ENCODE measurements around the gene CEND1.

Gene CEND1

DNA sequence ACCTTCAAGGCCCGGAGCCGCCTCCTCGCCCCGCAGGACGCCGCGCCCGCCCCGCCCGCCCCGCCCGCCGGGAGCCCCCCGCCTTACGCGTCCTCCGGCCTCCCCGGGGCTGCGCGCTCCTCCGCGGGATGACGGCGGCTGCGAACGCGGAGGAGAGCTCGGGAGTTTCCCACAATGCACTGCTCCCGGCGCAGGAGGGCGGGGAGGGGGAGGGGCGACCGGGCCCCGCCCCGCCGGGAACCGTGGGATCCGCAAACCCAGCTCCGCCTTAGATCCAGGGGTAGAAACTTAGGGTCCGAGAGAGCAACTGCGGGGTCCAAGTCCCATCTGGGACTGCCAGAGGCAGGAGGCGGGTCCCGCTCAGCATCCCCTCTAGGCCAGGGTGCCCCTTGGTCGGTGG lies at the start of gene CEND1:
TSS of gene CEND1 (minus strand) at position 148 of the 400 bp plus-strand sequence. CDS start 1,514 bp downstream, outside the sequence.
- no peak for DNase-seq

DNA sequence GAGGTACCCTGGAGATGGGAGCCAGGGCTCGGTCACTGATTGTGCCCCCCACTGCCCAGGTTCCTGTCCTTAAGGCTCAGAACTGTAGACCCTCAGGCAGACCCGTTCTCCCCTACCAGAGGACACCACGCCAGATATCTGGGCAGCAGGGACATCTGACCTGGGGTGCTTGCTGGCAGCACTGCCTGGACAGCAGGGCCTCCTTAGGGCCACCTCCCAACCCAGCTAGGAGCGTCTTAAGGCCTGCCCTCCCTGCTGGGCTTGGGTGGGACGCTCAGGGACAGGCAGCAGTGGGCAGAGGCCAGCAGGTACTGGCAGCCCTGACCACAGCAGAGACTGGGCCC lies 49.4 kb upstream of the CEND1 start:
- no peak for DNase-seq

DNA sequence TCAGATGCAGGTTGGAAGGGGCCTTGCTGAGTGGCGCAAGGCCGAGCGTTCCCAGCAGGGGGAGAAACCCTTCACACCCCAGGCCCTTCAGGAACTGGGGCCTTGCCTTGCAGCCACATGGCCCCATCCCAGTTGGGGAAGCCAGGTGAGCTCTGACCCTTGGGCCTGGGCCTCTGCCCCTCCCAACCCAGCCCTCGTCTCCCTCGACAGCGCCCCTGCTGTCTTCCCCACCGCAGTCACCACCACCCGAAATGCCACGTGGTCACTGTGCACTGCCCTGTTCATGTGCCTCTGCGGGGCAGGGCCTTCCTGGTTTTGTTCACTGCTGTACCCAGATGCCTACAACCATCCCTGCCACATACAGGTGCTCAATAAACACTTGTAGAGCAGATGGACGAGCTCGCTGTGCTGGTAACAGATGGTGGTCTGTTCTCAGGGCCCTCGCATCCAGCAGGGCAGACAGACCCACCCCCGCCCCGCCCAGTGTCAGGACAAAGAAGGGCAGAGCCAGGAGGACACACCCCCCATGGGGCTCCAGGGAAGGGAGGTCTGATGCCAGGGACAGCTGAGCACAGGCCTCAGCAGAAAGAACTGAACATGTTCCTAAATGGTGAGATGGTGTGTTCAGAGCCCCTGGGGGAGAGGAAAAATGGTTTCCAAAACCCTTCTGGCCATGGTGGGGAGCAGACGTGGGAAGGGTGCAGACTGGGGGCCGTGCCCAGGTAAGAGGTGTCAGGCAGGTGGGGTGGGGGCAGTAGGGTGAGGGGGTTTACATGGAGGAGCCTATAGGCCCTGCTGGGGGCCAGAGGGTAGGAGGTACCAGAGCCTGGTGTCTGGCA lies 48.8 kb upstream of the CEND1 start:
- DNase-seq: no peak

- no peak for DNase-seq
Observed at GRCh38 chr11:837990-838307, 48.1 kb upstream of the CEND1 start.

- no peak for DNase-seq
Observed at GRCh38 chr11:837189-837989, 47.5 kb upstream of the CEND1 start.

DNA sequence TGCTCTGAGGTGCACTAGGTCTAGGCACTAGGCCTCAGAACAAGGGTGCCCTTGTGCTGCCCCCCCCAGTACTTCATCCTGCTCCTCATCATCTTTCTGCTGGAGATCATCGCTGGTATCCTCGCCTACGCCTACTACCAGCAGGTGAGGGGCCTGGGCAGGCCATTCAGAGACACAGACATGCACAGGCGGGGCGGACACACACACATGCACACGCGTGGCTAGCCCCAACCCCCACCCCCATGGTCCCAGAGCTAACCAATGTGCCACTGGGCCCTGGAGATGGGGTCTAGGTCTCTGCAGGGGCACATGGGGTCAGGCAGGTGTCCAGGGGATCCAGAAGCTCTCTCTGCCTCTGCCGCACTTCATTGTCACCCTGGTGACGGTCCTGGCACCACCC lies 46.8 kb upstream of the CEND1 start:
- no peak for DNase-seq

DNA sequence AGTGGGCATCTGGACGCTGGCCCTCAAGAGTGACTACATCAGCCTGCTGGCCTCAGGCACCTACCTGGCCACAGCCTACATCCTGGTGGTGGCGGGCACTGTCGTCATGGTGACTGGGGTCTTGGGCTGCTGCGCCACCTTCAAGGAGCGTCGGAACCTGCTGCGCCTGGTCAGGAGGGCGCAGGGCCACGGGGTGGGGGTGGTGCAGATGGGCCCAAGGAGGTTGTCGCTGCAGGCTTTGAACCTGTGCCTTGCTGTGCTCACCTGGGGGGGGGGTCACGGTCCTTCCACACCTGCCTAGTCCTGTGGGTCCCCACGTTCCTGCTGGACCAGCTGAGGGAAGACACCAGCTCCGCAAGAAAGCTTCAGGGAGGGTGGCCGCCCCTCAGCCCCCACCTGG lies 46.4 kb upstream of the CEND1 start:
- no peak for DNase-seq

DNA sequence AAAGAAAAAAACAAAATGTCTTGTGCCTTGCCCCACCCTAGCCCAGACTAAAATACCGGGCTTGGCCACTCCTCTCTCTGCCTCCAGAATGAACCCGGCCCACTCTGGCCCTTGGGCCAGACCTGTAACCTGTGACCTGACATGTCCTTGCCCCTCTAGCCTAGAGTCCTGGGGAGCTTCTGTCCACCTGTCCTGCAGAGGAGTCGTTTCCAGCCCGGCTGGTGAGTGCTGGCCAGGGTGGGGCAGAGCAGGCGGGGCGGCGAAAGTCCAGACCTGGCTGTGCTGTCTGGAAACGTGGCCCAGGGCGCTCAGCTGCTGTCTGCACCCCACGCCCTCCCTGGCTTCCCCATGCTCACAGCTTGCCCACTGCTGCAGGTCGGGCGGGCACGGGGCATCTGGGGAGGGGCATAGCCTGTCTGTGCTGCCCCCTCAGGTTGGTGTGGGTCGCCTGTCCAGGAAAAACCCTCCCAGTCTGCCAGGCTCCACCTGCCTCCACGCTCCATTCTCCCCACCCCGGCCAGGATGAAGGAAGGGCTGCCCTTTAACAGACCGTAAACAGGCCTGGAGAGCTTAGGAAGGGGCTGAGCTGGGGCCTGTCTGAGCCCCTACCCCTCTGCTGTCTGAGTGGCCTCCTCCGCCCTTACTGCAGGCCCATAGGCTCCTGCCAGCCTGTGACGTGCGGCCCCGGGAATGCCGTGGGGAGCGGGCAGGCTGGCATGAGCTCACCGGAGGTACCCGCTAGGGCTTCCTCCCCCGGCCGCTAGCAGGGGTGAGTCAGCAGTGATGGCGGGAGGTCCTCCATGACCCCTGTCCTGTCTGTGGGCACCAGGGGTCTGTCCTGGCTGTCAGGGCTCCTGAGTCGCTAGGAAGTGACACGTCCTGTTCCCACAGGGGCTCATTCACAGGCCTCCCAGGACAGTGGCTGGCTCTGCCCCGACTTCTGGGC lies 44.8 kb upstream of the CEND1 start:
- no peak for DNase-seq

GRCh38 chr11:833849-834311 lies 44.0 kb upstream of the CEND1 start:
- DNase-seq: no peak

DNA sequence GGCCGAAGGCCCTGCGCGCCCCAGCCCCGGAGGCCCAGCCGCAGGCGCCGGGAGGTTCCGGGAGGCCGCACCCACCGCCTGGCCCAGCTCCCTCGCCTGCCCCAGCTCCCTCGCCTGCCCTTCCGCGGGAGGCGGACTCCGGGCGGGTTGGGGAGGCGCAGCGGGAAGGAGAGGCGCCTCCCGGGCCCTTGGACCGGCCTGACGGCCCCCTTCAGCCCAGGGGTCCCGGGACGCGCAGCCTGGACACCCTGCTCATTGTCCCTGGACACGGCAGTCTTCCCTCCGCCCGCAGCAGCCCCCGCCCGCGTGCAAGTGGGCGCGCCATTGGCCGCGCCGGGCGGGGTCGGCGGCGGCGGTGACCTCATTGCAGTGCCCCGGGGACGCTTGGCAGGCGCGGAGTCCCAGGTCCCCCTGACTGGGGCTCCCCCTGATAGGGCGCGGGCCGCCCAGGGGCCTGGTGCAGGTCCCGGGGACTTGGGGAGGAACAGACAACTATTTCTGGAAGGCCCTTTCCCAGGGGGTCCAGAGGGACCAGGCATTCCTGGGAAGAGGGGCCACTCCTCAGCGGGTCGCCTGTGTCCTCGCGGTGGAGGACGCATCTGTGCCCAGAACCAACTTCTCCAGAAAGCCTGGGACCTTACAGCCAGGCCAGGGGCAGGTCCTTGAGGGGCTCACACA lies 43.4 kb upstream of the CEND1 start:
- no peak for DNase-seq

DNA sequence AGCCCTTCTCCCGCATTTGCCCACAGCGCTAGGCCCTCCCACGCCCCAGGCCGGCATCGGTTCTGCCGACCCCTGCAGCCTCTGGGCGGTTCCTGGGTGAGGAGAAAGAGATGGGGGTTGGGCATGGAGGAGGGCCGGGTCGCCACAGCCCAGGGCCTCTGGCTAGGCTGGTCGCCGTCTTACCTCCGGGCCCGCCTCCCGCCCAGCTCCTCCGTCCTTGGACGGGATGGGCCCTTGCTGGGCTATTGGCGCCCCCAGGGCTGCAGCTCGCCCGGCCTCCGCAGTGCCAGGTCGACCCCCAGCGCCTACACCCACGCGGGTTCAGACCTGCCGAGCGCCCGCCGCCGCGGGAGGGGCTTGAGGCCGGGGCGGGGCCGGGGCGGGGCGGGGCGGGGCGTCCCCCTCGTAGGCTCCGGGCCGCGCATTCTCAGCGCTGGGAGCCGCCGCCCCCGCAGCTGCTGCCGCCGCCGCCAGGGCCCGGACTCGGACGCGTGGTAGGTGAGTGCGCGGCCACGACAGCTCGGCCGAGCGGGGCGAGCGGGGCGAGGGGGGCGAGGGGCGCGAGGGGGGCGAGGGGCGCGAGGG lies 42.7 kb upstream of the CEND1 start, which contains the start of gene CD151:
TSS of gene CD151 (plus strand) at position 424 of the 585 bp plus-strand sequence. CDS start 3,118 bp downstream, outside the sequence.
- DNase-seq: no peak

GRCh38 chr11:831961-832528 lies 42.2 kb upstream of the CEND1 start:
- no peak for DNase-seq

- DNase-seq: no peak
Observed at GRCh38 chr11:831118-831864, 41.4 kb upstream of the CEND1 start.

GRCh38 chr11:830295-831117 lies 40.6 kb upstream of the CEND1 start:
- DNase-seq: peak; percentile 21

DNA sequence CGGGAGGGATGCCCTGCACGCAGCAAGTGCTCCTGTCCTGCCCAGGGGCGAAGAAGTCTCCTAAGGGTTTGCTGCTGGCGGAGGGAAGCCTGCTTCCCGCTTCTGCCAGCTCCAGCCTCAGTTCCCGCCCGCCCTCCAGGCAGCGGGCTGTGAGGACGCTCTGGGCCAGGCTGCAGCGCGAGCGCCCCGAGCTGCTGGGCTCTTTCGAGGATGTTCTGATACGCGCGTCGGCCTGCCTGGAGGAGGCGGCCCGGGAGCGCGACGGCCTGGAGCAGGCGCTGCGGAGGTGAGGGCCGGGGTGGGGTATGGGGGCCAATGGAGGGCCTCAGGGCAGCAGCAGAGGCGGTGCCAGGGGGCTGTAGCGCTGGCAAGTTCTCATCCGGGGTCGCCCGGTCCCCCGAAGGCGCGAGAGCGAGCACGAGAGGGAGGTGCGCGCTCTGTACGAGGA lies 40.0 kb upstream of the CEND1 start:
- no peak for DNase-seq

DNA sequence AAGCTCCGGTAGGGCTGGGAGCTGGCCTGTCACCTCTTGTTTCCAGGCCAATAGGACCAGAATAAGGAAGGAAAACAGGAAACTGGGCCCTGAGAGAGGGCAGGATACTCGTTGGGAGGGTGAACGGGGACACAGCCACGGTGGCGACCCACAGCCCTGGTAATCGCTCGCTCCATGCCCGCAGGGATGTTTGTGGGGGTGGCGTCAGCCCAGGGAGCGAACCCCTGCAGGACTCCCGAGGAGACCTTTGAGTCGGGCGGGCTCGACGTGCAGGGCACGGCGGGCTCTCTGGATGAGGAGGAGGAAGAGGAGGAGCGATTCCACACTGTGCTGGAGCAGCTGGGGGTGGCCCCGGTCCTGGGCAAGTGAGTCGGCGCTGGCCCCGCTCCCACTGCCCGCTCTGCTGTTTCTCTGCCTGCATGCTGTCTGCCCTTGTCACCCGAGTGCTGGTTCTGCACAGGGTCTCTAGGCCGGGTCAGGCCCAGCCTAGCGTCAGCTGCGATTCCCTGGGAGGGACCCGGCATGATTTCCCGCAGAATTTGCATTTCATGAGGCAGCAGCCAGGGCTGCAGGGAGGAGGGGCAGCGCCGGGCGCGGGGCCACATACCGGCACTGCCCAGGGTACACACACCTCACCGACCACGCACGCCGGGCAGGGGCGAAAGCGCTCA lies 39.4 kb upstream of the CEND1 start:
- no peak for DNase-seq

DNA sequence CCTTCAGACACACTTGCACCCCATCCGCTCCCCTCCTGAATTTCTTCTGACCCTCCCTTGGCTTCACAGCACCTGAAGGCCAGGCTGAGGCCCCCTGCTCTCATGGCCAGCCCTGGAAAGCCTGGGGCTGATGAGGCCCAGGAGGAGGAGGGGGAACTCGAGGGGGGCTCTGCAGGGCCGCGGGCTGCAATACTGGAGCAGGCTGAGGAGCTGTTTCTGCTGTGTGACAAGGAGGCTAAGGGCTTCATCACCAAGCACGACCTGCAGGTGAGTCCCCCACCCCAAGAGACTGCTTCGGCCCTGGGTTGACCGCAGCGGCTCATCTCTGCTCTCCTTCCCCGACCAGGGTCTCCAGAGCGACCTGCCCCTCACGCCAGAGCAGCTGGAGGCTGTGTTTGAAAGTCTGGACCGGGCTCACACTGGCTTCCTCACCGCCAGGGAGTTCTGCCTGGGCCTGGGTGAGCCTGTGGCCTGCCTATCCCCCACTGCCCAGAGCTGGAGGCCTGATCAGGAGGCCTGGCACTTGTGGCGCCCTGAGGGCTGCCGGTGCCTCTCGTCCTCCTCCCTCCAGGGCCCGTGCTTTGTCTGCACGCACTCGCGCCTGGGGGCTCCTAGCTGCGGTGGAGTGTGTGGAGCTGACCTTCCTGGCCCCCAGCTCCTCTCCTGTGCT lies 38.8 kb upstream of the CEND1 start:
- DNase-seq: no peak

- DNase-seq: no peak
Observed at GRCh38 chr11:827897-828192, 38.0 kb upstream of the CEND1 start, which contains the start of gene CRACR2B. Gene CRACR2B, plus strand, starts transcription at chr11:827919. Its CDS starts 689 bp downstream, at chr11:828608.

Data from DMS79 (cell line).